Jurkat, Clone E6-1 (cell line): ENCODE results near the gene CYFIP1.

Experiments
- DNase-seq: peaks from one replicate; pipeline ENCODE4 v3.0.0-alpha.2; 2011; ENCODE audit warnings: low read depth, low spot score
- H3K4me3 ChIP-seq: 2 replicates; pipeline ENCODE4 v1.5.1; 2011; ENCODE audit warnings: mild to moderate bottlenecking, low read length, control low read depth, moderate library complexity

CYFIP1 gene

GRCh38 chr15:22850055-22850454, 130.1 kb downstream of the CYFIP1 start:
- H3K4me3 ChIP-seq = no peak overlapping the region
- no peak for DNase-seq

DNA sequence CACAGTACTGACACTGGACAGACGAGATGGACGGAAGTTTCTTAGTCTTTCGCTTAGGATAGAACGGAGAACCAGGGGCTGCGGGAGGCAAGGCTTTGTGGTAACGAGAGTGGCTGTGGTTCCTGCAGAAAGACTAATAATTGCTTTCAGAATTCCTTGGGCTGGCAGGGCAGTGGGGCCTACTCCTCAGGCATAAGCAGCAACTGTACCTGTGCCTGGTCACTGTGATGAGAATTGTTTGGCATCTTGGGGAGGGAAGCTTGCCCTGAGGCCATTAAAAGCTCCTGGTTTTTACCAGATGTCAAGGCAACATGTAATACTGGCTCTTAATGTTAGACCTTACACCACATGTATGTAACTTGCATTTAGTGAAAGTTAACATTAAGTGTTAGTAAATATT, 134.1 kb downstream of the CYFIP1 start:
- H3K4me3 ChIP-seq = no peak overlapping the region
- no peak for DNase-seq

GRCh38 chr15:22845289-22845900, 134.8 kb downstream of the CYFIP1 start:
- DNase-seq = no peak
- H3K4me3 ChIP-seq = no peak overlapping the region

DNA sequence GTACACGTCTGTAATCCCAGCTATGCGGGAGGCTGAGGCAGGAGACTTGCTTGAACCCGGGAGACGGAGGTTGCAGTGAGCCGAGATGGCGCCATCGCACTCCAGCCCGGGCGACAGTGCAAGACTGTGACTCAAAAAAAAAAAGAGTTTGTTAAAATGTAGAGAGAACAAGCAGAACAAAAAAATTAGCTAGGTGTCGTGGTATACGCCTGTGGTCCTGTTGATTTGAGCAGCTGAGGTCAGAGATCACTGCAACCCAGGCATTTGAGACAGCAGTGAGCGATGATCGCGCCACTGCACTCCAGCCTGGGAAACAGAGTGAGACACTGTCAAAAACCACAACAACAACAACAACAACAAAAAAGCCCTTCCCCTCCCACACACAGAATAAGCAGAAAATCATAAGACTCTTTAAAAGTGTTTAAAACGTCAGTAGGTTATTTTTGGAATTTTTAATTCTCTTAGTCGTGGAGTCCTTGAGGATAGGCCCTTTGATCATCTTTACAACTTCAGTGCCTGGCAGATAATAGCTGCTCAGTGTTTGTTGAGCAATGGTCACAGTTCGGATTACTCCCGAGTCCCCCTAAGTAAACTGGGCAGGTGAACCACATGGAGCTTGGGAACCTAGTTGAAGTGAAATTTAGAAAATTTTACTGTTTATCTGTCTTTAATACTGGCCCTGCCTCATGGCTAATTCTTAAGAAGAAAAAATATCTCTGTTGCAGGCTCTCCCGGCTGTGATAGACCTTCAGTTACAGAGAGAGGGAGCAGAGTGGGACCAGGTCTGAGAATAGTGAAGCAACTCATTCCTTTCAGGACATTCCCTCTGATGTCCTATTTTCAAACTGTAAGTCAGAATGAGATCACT, 135.5 kb downstream of the CYFIP1 start:
- no peak for DNase-seq
- no peak overlapping the region for H3K4me3 ChIP-seq

DNA sequence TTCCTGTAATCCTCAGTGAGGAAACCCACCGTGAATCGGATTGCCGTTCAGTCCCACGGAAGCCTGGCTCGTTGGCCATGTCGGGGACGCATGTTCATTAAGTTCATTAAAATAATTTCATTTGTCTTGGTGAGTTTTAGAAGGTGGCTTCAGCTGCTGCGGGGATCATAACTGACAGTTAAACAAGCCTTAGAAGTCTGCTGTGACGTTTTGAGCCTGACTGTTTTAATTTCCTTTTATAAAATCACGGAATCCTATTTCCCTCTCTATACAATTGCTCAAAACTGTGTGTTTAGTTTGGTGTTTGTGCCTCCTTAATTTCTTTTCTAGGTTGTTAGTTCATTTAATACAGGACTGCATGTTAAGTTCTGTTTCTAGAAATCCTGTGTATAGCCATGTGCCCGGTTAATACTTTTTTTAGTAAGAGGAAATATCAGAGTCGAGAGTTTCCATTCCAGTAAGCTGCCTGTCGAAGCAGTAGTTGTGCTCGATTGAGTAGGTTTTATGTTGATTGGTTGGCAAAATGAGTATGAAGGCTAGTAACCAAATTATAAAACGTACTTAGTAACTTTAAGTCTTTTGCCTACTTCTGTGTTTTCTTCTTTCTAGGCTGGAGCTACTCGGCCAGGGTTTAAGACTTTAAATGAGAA, 141.0 kb downstream of the CYFIP1 start:
- no peak for DNase-seq
- H3K4me3 ChIP-seq = peak overlapping the region; percentile 81

- DNase-seq = peak; percentile 95
- H3K4me3 ChIP-seq = peak within 1 kb of the TSS; percentile 81
Measured at GRCh38 chr15:22838292-22839042, 141.7 kb downstream of the CYFIP1 start, which contains the start of gene NIPA2. Gene NIPA2 (plus strand): TSS chr15:22838666. CDS start chr15:22851732, 13,066 bp downstream.

- no peak overlapping the region for H3K4me3 ChIP-seq
- no peak for DNase-seq
Measured at GRCh38 chr15:22831473-22831872, 148.7 kb downstream of the CYFIP1 start.

GRCh38 chr15:22827125-22827524, 153.0 kb downstream of the CYFIP1 start:
- no peak for DNase-seq
- H3K4me3 ChIP-seq = no peak overlapping the region

- H3K4me3 ChIP-seq = no peak overlapping the region
- DNase-seq = no peak
Measured at GRCh38 chr15:22823495-22824128, 156.6 kb downstream of the CYFIP1 start.

- no peak for DNase-seq
- no peak overlapping the region for H3K4me3 ChIP-seq
Measured at GRCh38 chr15:22819651-22820050, 160.5 kb downstream of the CYFIP1 start.
